SK-N-SH (cell line): Measurements from ENCODE around the gene PDE4D. TPM values are rescaled to one million over a fixed set of nuclear protein-coding genes. Genes with fewer than 3 reads are reported as not detected.

ENCODE experiments used
- CTCF ChIA-PET: fragments of 300-600, 350-600 bp; formaldehyde crosslinking; extraction: SDS; loops from one replicate; lab custom pipeline; 2021; lab: Yijun Ruan, JAX
- POLR2A ChIA-PET: fragments of 350-600 bp; sonication (Branson Sonifier 250); formaldehyde crosslinking; extraction: SDS; loops from one replicate; lab custom pipeline; 2020; ENCODE audit warnings: antibody characterized with exemption, inconsistent platforms; lab: Yijun Ruan, JAX
- DNase-seq: peaks from one replicate; pipeline ENCODE4 v3.0.0; 2012
- H2AFZ ChIP-seq: fragments of 200-600 bp; sonication (generic); 2 replicates; pipeline ENCODE4 v1.8.1; 2016; ENCODE audit warnings: antibody characterized with exemption, mild to moderate bottlenecking, low read depth
- H3F3A ChIP-seq: fragments of 200-600 bp; sonication (generic); replicated peaks from 2 replicates; pipeline ENCODE3; 2016; ENCODE audit warnings: antibody characterized with exemption, mild to moderate bottlenecking; ENCODE audit not compliant: insufficient read depth
- H3K27ac ChIP-seq, 2 experiments: fragments of 200-500 bp in 1 of 2; fragments of 200-600 bp in 1 of 2; sonication (Bioruptor generic) in 1 of 2; sonication (generic), shearing (Covaris generic) in 1 of 2; 2 replicates each; pipeline versions ENCODE4 v1.5.1 to v1.6.1; 2014 to 2016; ENCODE audit warnings: low read depth in 2 of 2, inconsistent platforms in 1 of 2, low read length in 1 of 2, mild to moderate bottlenecking in 1 of 2, mixed read lengths in 1 of 2
- H3K27me3 ChIP-seq: fragments of 200-600 bp; sonication (generic), shearing (Covaris generic); 2 replicates; pipeline ENCODE4 v1.6.1; 2016; ENCODE audit warnings: mixed run types; ENCODE audit not compliant: insufficient read depth
- H3K36me3 ChIP-seq, 2 experiments: fragments of 200-500 bp in 1 of 2; fragments of 200-600 bp in 1 of 2; sonication (Bioruptor generic) in 1 of 2; sonication (generic) in 1 of 2; replicated peaks in 1 of 2; 2 replicates each; pipeline versions ENCODE3 to v1.5.1; 2014 to 2016; ENCODE audit warnings: low read length in 1 of 2, mild to moderate bottlenecking in 1 of 2; ENCODE audit not compliant: insufficient read depth in 2 of 2, control insufficient read depth in 1 of 2
- H3K4me1 ChIP-seq, 2 experiments: fragments of 200-500 bp in 1 of 2; fragments of 200-600 bp in 1 of 2; sonication (Bioruptor generic) in 1 of 2; sonication (generic), shearing (Covaris generic) in 1 of 2; 2 replicates each; pipeline versions ENCODE4 v1.5.1 to v1.6.1; 2014 to 2016; ENCODE audit warnings: low read depth in 1 of 2, low read length in 1 of 2, mixed run types in 1 of 2; ENCODE audit not compliant: insufficient read depth in 2 of 2, control insufficient read depth in 1 of 2
- H3K4me2 ChIP-seq: fragments of 200-600 bp; sonication (generic), shearing (Covaris generic); 2 replicates; pipeline ENCODE4 v1.6.1; 2017; ENCODE audit warnings: mixed run types
- H3K4me3 ChIP-seq, 2 experiments: fragments of 200-500 bp in 1 of 2; fragments of 200-600 bp in 1 of 2; sonication (Bioruptor generic) in 1 of 2; sonication (generic), shearing (Covaris generic) in 1 of 2; 2 replicates each; pipeline versions ENCODE4 v1.5.1 to v1.8.1; 2014 to 2016; ENCODE audit warnings: low read depth in 2 of 2, inconsistent platforms in 1 of 2, low read length in 1 of 2, mild to moderate bottlenecking in 1 of 2, mixed read lengths in 1 of 2, moderate library complexity in 1 of 2
- H3K79me2 ChIP-seq: fragments of 200-600 bp; sonication (generic); 2 replicates; pipeline ENCODE4 v1.8.1; 2017; ENCODE audit warnings: mild to moderate bottlenecking; ENCODE audit not compliant: insufficient read depth
- H3K9ac ChIP-seq: fragments of 200-600 bp; sonication (generic); 2 replicates; pipeline ENCODE4 v1.6.1; 2017; ENCODE audit warnings: mixed run types
- H3K9me2 ChIP-seq: fragments of 200-600 bp; sonication (generic); 2 replicates; pipeline ENCODE4 v1.6.1; 2017; ENCODE audit warnings: mixed run types
- H3K9me3 ChIP-seq: fragments of 200-600 bp; sonication (generic); 2 replicates; pipeline ENCODE4 v1.6.1; 2017; ENCODE audit warnings: mixed run types, mild to moderate bottlenecking, moderate library complexity
- H4K20me1 ChIP-seq: fragments of 200-600 bp; sonication (generic); 2 replicates; pipeline ENCODE4 v1.6.1; 2017; ENCODE audit warnings: mild to moderate bottlenecking, mixed run types; ENCODE audit not compliant: insufficient read depth
- CHD2 ChIP-seq: fragments of 150-350 bp; IDR thresholded peaks from 2 replicates; pipeline ENCODE4 v1.6.1; 2018; ENCODE audit warnings: low read length; ENCODE audit not compliant: partially characterized antibody
- FOXJ3 ChIP-seq: sonication (generic); formaldehyde crosslinking; IDR thresholded peaks from 2 replicates; pipeline ENCODE4 v1.5.1; 2020; ENCODE audit warnings: mild to moderate bottlenecking, missing genetic modification reagents
- FOXM1 ChIP-seq: IDR thresholded peaks from 2 replicates; pipeline ENCODE4 v1.4.0; 2012; ENCODE audit warnings: low read depth, mild to moderate bottlenecking
- GABPA ChIP-seq: IDR thresholded peaks from 2 replicates; pipeline ENCODE4 v1.4.0; 2012; ENCODE audit warnings: low read depth, mild to moderate bottlenecking
- MEF2A ChIP-seq: IDR thresholded peaks from 2 replicates; pipeline ENCODE4 v1.4.0; 2012; ENCODE audit warnings: low read depth, borderline replicate concordance
- MXI1 ChIP-seq: IDR thresholded peaks from 2 replicates; pipeline ENCODE4 v1.6.1; 2012; ENCODE audit warnings: mild to moderate bottlenecking, low read depth, low read length, improper control_type of control experiment
- NFIC ChIP-seq: IDR thresholded peaks from 2 replicates; pipeline ENCODE4 v1.4.0; 2012; ENCODE audit warnings: borderline replicate concordance
- POLR2AphosphoS5 ChIP-seq: IDR thresholded peaks from 2 replicates; pipeline ENCODE4 v1.6.1; 2012; ENCODE audit warnings: low read depth, low read length
- RAD21 ChIP-seq: IDR thresholded peaks from 2 replicates; pipeline ENCODE4 v1.6.1; 2012; ENCODE audit warnings: mild to moderate bottlenecking, low read length
- RFX5 ChIP-seq: IDR thresholded peaks from 2 replicates; pipeline ENCODE4 v1.6.1; 2012; ENCODE audit warnings: mild to moderate bottlenecking, improper control_type of control experiment, low read length
- RXRA ChIP-seq: IDR thresholded peaks from 2 replicates; pipeline ENCODE4 v1.4.0; 2012; ENCODE audit warnings: low read depth, mild to moderate bottlenecking, borderline replicate concordance
- SIN3A ChIP-seq: IDR thresholded peaks from 2 replicates; pipeline ENCODE4 v1.6.1; 2012; ENCODE audit warnings: low read depth, mild to moderate bottlenecking, low read length, moderate library complexity, borderline replicate concordance
- SMC3 ChIP-seq: IDR thresholded peaks from 2 replicates; pipeline ENCODE4 v1.6.1; 2012; ENCODE audit warnings: low read depth, low read length, improper control_type of control experiment
- TAF1 ChIP-seq: IDR thresholded peaks from 2 replicates; pipeline ENCODE4 v1.6.1; 2012; ENCODE audit warnings: low read depth, mild to moderate bottlenecking, low read length, moderate library complexity, borderline replicate concordance
- WGBS: methylation state at CpG from one replicate; pipeline ENCODE4 v1.1.6; 2017; ENCODE audit warnings: low lambda C conversion rate; 5-methylcytosine and 5-hydroxymethylcytosine counted together
- polyA plus RNA-seq, 3 experiments: library from polyadenylated mRNA; depleted of rRNA; stranded (reverse); fragments of >200 nt; gene quantifications; 2 replicates each; pipeline ENCODE4 v1.2.3, GENCODE V29; 2012
- TF ChIP-seq, protein P1 (sequence below): fragments of 200-600 bp; sonication (generic); IDR thresholded peaks from 2 replicates; pipeline ENCODE4 v1.6.1; 2017; ENCODE audit warnings: antibody characterized with exemption, mild to moderate bottlenecking, moderate library complexity
- TF ChIP-seq, protein P2 (sequence below): IDR thresholded peaks from 2 replicates; pipeline ENCODE4 v1.4.0; 2012; ENCODE audit warnings: low read depth, borderline replicate concordance
- TF ChIP-seq, protein P3 (sequence below): IDR thresholded peaks from 2 replicates; pipeline ENCODE4 v1.4.0; 2012; ENCODE audit warnings: low read depth, borderline replicate concordance
- TF ChIP-seq, protein P4 (sequence below): IDR thresholded peaks from 2 replicates; pipeline ENCODE4 v1.4.0; 2012; ENCODE audit warnings: low read depth
- TF ChIP-seq, protein P5 (sequence below): fragments of 150-350 bp; IDR thresholded peaks from 2 replicates; pipeline ENCODE4 v1.6.1; 2016; ENCODE audit warnings: mild to moderate bottlenecking, low read depth, low read length
- TF ChIP-seq, protein P6 (sequence below): fragments of 150-350 bp; IDR thresholded peaks from 2 replicates; pipeline ENCODE4 v1.6.1; 2017; ENCODE audit warnings: antibody characterized with exemption, low read length, low read depth, borderline replicate concordance

The PDE4D gene
- polyA plus RNA-seq, 1 of the 3 experiments (the other 2 are of a cell fraction) = 2.4 TPM

DNA sequence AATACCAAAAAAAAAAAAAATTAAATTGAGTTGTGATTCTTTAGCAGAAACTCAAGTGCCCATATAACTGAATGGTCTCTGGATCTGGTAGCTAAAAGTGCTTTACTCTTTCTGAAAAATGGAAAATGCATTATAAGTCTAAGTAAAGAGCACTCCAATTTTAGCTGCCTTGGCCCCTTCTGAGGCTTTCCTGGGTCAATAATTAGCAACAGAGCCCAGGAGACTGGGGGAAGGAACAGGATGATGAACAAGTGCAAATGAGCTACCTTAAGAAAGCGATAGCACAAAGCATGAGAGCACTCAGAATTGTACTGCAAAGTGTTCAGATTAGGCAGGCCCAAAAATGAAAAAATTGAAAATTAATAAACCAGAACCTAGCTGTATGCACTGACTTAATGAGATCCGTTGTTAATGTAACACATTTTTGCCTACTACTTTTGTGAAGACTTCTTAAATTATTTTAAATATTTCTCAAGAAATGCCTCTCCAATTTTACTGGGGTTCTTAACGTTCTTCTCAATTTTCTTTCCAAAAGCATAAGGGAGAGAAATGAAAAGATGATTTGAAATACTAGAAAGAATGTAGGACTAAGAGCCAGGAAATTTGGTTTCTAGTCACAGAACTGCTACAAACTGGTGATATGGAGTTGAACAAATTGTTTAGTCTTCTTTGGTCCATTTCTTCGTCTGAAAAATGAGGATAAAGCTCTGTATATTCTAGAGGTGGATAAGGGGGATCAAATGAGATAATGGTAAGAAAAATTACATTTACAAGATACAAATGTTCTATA lies 566.1 kb downstream of the PDE4D start:
- 90% methylated on average over 4 of the region's 4 CpGs for WGBS
- TF ChIP-seq GABPA (no peak), FOXM1 (no peak)
- H3K36me3 ChIP-seq = no peaks in the 10 kb centered on the region
- H3F3A ChIP-seq = no peaks in the 10 kb centered on the region
- no peaks in the 10 kb centered on the region for H3K79me2 ChIP-seq
- no peaks in the 10 kb centered on the region for H3K27me3 ChIP-seq
- H3K27ac ChIP-seq = no peak overlapping the region
- H3K4me3 ChIP-seq = no peak overlapping the region
- no peak overlapping the region for H2AFZ ChIP-seq
- no peaks in the 10 kb centered on the region for H3K9me3 ChIP-seq
- no peaks in the 10 kb centered on the region for H3K9me2 ChIP-seq
- no peak for DNase-seq
- no peak overlapping the region for H3K4me2 ChIP-seq
- no peak overlapping the region for H3K9ac ChIP-seq
- POLR2A ChIA-PET = no interaction called here
- H4K20me1 ChIP-seq = no peaks in the 10 kb centered on the region
- CTCF ChIA-PET = interaction anchor here (0.6 to 1.6 kb wide), 7 partner anchors 10 to 140 kb away, joined by 3 to 5 read pairs (median 3); no protein-coding TSS in a partner anchor
- peaks cover 5 to 7% of the 10 kb centered on the region in 2 experiments; a peak in 1 of 4 replicates for H3K4me1 ChIP-seq

DNA sequence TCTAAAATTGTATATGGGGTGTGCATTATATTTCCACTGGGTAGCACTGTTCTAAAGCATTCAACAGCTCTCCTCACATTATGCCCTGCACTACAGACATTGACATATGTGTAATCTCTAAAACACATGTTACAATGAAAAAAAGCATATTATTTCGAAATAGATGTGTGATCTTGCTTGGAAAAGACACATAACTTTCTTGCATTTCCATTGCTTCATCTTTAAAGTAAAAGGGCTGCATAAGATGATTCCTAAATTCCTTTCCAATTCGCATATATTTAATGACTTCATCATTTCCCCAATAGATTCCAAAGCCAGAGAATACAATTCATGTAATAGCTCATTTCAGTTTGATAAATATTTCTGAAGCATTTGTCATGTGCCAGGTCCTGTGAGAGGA lies 566.9 kb downstream of the PDE4D start:
- no peaks in the 10 kb centered on the region for H3F3A ChIP-seq
- TF ChIP-seq, protein P1, sequence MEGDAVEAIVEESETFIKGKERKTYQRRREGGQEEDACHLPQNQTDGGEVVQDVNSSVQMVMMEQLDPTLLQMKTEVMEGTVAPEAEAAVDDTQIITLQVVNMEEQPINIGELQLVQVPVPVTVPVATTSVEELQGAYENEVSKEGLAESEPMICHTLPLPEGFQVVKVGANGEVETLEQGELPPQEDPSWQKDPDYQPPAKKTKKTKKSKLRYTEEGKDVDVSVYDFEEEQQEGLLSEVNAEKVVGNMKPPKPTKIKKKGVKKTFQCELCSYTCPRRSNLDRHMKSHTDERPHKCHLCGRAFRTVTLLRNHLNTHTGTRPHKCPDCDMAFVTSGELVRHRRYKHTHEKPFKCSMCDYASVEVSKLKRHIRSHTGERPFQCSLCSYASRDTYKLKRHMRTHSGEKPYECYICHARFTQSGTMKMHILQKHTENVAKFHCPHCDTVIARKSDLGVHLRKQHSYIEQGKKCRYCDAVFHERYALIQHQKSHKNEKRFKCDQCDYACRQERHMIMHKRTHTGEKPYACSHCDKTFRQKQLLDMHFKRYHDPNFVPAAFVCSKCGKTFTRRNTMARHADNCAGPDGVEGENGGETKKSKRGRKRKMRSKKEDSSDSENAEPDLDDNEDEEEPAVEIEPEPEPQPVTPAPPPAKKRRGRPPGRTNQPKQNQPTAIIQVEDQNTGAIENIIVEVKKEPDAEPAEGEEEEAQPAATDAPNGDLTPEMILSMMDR = no peak
- TF ChIP-seq, protein P2, sequence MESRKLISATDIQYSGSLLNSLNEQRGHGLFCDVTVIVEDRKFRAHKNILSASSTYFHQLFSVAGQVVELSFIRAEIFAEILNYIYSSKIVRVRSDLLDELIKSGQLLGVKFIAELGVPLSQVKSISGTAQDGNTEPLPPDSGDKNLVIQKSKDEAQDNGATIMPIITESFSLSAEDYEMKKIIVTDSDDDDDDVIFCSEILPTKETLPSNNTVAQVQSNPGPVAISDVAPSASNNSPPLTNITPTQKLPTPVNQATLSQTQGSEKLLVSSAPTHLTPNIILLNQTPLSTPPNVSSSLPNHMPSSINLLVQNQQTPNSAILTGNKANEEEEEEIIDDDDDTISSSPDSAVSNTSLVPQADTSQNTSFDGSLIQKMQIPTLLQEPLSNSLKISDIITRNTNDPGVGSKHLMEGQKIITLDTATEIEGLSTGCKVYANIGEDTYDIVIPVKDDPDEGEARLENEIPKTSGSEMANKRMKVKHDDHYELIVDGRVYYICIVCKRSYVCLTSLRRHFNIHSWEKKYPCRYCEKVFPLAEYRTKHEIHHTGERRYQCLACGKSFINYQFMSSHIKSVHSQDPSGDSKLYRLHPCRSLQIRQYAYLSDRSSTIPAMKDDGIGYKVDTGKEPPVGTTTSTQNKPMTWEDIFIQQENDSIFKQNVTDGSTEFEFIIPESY = no peak
- TF ChIP-seq RFX5 (no peak), TAF1 (no peak), MEF2A (no peak), FOXM1 (no peak), SIN3A (no peak), MXI1 (no peak), RXRA (no peak), RAD21 (no peak), CHD2 (no peak), NFIC (no peak), POLR2AphosphoS5 (no peak), FOXJ3 (CRISPR knock-in tag) (no peak), SMC3 (no peak)
- TF ChIP-seq, protein P3, sequence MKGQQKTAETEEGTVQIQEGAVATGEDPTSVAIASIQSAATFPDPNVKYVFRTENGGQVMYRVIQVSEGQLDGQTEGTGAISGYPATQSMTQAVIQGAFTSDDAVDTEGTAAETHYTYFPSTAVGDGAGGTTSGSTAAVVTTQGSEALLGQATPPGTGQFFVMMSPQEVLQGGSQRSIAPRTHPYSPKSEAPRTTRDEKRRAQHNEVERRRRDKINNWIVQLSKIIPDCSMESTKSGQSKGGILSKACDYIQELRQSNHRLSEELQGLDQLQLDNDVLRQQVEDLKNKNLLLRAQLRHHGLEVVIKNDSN = no peak
- TF ChIP-seq, protein P4, sequence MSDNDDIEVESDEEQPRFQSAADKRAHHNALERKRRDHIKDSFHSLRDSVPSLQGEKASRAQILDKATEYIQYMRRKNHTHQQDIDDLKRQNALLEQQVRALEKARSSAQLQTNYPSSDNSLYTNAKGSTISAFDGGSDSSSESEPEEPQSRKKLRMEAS = no peak
- TF ChIP-seq, protein P5, sequence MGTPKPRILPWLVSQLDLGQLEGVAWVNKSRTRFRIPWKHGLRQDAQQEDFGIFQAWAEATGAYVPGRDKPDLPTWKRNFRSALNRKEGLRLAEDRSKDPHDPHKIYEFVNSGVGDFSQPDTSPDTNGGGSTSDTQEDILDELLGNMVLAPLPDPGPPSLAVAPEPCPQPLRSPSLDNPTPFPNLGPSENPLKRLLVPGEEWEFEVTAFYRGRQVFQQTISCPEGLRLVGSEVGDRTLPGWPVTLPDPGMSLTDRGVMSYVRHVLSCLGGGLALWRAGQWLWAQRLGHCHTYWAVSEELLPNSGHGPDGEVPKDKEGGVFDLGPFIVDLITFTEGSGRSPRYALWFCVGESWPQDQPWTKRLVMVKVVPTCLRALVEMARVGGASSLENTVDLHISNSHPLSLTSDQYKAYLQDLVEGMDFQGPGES = no peak
- TF ChIP-seq, protein P6, sequence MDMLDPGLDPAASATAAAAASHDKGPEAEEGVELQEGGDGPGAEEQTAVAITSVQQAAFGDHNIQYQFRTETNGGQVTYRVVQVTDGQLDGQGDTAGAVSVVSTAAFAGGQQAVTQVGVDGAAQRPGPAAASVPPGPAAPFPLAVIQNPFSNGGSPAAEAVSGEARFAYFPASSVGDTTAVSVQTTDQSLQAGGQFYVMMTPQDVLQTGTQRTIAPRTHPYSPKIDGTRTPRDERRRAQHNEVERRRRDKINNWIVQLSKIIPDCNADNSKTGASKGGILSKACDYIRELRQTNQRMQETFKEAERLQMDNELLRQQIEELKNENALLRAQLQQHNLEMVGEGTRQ = no peak
- H3K4me1 ChIP-seq = peaks cover 5 to 7% of the 10 kb centered on the region in 2 experiments; a peak in 1 of 4 replicates
- H3K9me3 ChIP-seq = no peaks in the 10 kb centered on the region
- CTCF ChIA-PET = interaction anchor here (0.7 to 1.3 kb wide), 6 partner anchors 9 to 139 kb away, joined by 3 to 5 read pairs (median 3); no protein-coding TSS in a partner anchor
- no peak for DNase-seq
- H3K9me2 ChIP-seq = no peaks in the 10 kb centered on the region
- no peak overlapping the region for H3K4me3 ChIP-seq
- H3K36me3 ChIP-seq = no peaks in the 10 kb centered on the region
- no peak overlapping the region for H3K4me2 ChIP-seq
- WGBS = 91% methylated on average over 2 of the region's 2 CpGs
- H2AFZ ChIP-seq = no peak overlapping the region
- POLR2A ChIA-PET = no interaction called here
- no peak overlapping the region for H3K9ac ChIP-seq
- H3K79me2 ChIP-seq = no peaks in the 10 kb centered on the region
- H4K20me1 ChIP-seq = no peaks in the 10 kb centered on the region
- no peak overlapping the region for H3K27ac ChIP-seq
- no peaks in the 10 kb centered on the region for H3K27me3 ChIP-seq
